GM18861 (cell line): ENCODE results near the gene AMN.
"Not testable (repeated sequence)": the region's sequence is repeated elsewhere in the genome, so short reads cannot be mapped to it uniquely, and the experiment has no call there.

Source experiments
- ATAC-seq: cut with Tn5 transposase; IDR thresholded peaks from one replicate; pipeline ENCODE4 v1.9.1; 2021; ENCODE audit not compliant: unreplicated experiment

AMN gene

DNA sequence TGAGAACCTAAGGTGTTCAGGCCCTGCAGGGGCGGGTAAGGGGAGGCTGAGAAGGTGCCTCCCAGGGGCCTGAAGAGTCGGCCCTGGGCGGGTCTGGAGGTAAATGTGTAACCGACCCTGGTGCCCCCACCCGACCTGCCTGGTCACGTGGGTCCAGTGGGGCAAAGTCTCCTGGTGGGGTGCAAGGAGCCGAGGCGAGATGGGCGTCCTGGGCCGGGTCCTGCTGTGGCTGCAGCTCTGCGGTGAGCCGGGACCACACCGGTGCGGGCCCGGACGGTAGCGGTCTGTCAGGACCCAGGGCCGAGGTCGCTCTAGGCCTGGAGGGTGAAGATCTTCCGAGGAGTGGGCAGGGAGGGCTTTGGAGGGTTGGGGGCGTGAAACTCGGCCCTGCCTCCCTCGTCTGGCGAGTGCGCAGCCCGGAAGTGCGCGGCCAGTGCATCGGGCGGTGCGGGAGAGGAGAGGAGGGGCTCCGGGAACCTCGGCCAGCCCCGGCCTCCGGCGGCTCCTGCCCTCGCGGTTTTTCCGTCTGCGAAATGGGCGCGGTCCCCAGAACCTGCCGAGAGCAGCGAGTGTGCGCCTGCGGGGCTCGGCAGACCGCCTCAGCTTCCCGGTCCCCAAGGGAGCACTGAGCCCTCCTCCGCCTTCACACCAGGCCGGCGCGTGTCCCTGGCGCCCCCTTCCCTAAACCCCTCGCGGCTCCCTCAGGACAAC lies at the start of gene AMN:
TSS of gene AMN (plus strand) at position 174 of the 711 bp plus-strand sequence. CDS start at position 200, 26 bp downstream.
- no peak for ATAC-seq

- ATAC-seq: no peak
Measured at GRCh38 chr14:102873131-102873530, 49.3 kb upstream of the AMN start.

DNA sequence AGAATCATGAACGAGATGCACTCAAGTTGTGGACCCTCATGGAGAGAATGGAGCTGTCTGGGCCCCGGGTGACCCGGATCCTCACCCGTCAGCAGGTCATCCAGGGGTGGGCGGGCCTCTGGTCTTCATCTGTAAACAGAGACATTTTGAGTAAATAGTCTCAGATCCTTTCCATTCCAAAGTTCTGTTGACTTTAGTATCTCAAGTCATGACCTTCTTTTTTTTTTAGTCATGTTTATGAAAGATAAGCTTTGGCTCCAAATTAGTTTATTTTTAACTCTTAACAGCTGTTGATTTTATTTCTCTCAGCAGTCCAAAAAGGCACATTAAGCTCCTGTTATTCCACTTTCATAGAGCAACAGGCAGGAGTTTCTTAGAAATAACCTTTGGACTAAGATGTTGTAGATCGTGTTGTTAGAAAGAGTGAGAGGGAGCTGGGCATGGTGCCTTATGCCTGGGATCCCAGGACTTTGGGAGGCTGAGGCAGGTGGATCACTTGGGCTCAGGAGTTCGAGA lies 48.9 kb upstream of the AMN start:
- ATAC-seq: no peak

- no peak for ATAC-seq
Measured at GRCh38 chr14:102875652-102876051, 46.8 kb upstream of the AMN start.

GRCh38 chr14:102877511-102877910 lies 45.0 kb upstream of the AMN start:
- not testable (repeated sequence) for ATAC-seq

GRCh38 chr14:102878174-102878969 lies 44.1 kb upstream of the AMN start:
- no peak for ATAC-seq

GRCh38 chr14:102878970-102879460 lies 43.4 kb upstream of the AMN start:
- no peak for ATAC-seq

GRCh38 chr14:102882226-102882906 lies 40.1 kb upstream of the AMN start:
- ATAC-seq: no peak

GRCh38 chr14:102883089-102883541 lies 39.3 kb upstream of the AMN start:
- no peak for ATAC-seq

GRCh38 chr14:102883554-102883953 lies 38.9 kb upstream of the AMN start:
- ATAC-seq: no peak

- no peak for ATAC-seq
Measured at GRCh38 chr14:102885737-102886447, 36.6 kb upstream of the AMN start.

DNA sequence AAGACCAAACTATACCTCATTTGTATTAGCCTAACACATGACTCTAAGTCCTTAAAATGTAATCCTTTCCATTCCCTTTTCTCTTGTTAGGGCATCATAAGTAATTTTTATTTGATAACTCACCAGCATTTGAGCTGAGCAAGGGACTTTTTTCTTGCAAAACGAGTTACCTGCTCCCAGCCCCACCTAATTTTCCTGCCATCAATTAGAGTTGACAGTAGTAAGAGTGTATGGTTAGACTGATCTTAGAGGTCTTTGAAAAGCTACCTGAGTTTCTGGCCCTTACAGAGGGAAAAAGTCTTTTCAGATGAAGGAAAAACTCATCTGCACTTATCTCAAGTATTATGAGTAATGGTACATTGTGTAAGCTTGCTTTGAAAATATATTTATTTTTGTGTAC lies 33.7 kb upstream of the AMN start:
- no peak for ATAC-seq

DNA sequence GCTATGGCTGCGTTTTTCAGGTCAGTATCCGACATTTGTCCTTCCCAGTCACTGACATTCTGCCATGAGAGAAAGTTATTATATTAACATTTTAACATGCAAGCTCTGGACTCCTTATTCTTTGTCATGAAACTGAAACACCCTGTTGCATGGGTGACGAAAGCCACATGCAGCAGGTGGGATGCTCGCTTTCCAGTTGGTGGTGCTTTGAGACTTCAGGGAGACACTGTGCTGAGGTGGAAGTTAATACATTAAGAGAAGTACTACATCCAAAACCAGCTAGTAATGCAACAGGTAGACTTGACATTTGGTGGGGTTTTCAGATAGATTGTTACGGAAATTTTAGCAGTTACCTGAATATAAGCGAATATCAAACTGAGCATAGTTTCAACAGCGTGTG lies 32.8 kb upstream of the AMN start:
- no peak for ATAC-seq

DNA sequence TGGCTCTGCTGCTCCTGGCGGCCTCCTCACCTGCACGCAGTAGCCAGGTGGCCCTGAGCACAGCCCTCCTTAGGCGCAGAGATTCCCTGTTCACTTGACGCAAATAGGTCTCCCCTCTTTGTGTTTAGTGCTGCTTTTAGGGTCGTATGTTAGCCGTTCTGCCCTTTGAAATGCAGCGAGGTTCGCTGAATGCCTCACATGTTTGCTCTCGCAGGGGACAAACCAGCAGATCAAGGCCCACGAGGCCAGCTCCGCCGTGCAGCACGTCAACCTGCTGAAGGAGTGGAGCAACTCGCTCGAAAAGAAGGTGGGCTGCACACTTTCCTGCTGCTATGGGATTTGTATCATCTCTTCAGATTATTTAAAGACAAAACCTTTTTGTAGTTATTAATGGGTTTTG lies 31.4 kb upstream of the AMN start:
- no peak for ATAC-seq

GRCh38 chr14:102891556-102891955 lies 30.9 kb upstream of the AMN start:
- no peak for ATAC-seq

GRCh38 chr14:102892651-102893050 lies 29.8 kb upstream of the AMN start:
- no peak for ATAC-seq

DNA sequence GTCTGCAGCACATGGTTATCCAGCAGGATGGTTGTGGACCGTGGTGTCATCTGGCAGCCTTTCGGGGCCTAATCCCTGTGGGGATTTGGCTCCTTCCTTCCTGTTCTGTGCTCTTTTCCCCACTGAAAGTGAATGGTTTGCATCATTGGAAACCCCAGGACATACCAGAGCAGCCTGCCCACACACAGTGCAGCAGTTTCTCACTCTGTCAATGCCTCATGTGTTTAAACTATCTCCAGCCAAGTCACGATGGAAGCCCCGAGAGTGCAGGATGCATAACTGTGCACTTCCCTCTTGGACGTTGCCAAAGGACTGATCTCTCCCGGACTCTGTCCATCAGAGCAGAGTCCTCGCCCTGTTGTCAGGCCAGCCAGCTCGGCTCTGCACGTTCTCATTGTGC lies 29.0 kb upstream of the AMN start:
- ATAC-seq: no peak

DNA sequence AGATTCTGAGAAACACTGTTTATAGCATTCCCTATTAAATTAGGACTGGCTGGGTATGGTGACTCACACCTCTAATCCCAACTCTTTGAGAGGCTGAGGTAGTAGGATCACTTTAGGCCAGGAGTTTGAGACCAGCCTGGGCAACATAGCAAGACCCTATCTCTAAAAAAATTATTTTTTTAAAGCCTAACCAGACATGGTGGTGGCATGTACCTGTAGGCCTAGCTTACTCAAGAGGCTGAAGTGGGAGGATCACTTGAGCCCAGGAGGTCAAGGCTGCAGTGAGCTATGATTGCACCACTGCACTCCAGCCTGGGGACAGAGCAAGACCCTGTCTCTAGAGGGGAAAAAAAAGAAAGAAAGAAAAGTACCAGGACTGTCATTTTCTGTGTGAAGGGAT lies 25.7 kb upstream of the AMN start:
- not testable (repeated sequence) for ATAC-seq

DNA sequence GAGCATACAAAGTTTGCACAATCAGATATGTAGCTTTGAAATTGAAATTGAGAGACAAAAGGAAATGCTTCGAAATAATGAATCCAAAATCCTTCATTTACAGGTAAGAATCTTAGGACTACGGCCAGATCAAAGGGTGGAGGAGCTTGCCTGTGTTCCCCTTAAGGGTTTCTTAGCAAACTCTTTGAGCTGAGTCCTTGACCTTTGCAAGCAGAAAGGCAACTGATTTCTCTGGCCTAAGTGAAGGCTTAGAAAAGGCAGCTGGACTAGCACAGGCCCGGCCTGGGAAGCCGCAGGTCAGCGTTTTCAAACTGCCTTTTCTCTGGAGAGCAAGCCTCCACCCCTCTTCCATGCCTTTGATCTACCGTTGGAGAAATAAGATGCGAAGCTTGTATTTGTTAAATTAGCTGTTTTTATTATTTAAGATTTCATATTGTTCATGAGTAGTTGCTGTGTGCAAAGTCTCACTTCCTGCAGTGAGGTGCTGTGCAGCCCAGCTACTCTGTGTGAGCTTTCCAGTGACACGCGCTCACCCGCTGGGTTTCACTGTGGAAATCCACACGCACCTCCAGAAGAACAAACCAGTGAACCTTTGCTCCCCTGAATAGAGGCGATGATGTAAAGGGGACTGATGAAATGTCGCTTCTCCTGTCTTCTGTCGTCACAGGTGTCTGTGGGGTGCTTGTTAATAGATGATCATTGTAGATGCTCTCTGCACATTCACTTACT lies 25.0 kb upstream of the AMN start:
- ATAC-seq: no peak

DNA sequence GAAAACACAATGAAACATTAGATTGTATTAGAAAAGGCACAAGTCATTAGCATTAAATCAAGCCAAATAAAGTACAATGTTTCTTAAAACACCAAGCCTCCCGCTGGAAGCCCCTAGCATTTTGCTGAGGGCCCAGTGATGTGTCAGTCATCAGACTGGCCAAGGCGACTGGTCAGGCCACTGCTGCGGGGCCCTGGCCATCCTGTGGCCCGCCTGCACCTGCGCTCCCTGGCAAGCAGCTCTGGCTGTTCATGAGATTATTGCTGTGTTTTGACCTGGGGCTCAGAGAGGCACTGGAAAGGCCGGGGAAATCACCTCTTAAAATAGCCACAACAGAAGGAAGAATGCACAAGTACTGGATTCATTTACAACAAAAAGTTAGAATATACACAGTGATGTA lies 24.2 kb upstream of the AMN start:
- ATAC-seq: no peak
